ENCODE data around the gene PTPRD.

PTPRD gene

DNA sequence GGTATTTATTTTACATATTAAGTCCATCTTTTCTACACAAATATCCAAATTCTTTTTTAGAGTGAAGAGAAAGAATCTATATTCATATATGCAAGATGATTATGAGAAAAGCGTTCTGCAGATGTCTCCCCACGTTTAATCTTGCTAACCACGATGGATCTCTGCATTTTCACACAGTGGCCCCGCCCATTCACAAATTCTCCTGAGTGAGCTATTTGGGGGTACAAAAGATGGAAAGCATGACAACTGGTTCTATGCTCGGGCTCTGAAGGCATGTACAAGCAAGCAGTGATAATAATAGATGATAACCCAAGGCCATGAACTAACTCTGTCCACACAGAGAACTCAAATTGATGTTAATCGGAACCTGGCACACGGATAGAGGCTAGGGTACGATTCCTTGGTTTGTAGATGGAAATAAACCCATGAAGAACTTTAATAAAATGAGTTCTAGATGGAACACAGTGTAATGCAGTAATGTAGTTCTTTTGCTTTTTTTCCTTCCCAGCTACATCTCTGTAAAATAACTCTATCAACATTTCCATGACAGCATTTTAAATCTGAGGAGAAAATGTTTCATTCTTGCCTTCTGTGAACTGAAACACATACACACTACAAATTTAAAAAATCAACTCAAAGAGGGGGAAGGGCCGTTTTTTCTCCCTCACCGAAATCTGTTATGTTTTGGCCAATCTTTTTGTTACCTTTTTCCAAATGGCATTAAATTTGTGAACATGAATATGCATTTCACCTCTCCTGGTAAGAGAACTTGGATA is 1961.5 kb downstream of the PTPRD start:
- DNase-seq, result no peak

DNA sequence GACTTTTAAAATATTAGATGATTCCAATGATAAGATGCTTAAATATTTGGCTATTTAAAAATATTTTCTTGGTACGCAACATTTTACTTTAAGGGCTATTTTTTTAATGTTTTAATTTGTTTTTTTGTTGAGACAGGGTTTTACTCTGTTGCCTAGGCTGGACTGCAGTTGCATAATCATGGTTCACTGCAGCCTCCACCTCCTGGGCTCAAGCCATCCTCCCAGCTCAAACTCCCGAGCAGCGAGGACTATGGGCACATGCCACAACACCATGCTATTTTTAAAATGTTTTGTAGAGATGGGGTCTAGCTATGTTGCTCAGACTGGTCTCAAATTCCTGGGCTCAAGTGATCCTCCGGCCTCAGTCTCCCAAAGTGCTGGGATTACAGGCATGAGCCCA is 1963.0 kb downstream of the PTPRD start:
- no peak for DNase-seq

DNA sequence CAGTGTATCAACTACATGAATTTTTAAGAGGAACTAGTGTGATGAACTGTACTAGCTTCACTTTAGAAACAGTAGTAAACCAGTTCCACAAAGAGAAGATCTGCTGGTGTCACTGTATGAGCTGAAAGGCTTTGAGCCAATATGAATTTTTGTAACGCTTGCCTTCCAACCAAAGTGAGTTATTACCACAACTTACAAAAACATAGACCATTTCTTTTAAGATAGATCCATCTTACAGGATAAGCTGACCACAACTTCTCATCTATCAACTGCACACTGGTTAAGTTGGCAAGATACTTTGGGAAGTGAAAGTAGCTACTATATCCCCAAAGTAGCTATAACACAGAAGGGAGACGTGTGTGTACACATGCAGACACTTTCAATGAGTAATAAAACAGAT is 1963.6 kb downstream of the PTPRD start:
- DNase-seq, result no peak

DNA sequence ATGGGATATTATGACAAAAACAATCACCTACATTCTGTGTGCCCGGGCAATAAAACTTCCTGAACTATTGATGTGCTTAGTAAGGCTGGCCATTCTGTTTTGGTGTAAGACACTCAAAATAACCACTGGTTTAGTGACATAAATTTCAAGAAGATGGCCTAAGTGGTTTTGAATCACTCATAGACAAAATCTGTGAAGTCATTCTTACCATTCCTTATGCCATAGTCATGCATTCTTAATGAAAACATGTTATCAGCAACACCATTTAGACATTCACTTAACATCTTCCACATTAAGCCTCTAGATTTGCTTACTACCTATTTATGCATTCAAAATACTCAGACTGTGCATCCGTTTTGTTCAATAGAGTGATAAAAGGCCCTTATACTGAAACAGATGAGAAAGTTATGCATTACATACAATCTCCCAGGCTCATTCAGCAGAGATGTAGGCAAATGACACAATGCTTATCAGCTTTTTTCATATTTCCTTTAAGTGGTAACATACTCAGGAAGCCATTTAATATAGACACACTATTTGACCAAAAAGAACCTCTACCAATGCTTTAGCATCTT is 1964.4 kb downstream of the PTPRD start:
- no peak for DNase-seq

DNA sequence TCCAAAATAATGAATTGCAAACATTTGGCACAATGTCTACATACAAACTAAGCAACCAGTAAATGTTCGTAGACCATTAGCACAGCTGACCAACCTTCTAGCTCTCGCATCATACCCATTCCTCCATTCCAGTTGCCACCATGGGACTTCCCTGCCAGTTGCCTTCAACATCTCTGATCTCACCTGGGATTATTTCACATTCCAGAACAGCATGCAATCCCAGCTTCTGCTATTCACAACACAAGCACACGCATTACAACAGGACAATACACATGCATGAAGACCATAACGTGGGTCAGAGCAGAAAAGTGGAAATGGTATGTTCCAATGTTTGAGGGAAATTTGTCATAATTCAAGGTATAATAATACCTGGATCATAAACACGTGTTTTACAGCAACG is 1965.0 kb downstream of the PTPRD start:
- no peak for DNase-seq

DNA sequence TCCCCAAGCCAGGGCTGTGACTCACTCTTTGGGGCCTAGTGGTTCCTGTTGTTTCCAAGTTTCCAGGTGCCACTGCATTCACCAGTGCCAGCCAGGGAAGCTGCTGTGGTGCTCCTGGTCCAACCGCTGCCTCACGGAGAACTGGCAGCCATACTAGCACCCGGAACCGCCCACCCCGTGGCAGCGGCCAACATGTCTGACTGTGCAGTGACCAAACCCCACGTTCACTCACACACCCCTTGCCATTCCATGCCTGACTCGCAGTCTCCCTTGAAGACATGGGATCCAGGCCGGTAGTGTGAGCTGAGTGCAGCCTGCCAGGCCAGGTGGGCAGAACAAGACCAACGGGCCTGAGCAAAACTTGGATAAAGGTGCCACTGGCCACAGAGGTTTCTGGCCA is 1968.2 kb downstream of the PTPRD start:
- DNase-seq, result no peak

DNA sequence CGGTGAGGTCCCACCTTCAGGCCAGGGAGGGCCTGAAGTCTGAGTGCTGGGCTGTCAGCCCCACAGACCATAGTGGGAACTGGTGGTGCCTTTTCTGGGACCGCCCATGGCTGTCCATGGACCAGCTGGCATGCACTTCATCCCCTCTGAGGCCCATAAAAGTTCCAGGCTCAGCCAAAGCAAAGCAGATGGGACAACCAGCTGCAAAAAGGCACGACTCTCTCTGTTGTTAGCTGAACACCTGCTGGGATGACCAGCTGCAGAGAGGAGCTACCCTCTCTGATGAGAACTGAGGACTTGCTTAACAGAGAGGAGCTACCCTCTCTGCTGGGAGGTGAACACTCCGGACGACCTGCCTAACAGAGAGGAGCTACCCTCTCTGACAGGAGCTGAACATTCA is 1968.9 kb downstream of the PTPRD start:
- DNase-seq, result no peak

DNA sequence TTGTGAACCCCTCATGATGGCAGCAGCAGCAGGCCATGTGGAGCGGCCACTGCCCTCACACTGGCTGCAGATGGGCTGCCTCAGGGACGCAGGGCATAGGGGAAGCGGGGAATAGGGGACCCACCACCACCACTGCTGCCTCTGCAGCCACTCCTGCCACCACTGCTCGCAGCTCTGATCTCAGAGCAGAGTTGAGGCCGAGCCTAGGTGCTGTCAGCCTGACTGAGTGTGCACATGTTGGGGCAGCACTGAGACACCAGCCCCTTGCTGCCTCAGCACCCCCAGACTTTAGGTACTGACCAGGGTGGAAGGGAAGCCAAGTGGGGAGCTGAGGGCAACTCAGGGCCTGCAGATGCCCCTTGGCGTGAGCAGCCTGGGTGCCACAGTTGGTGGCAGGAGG is 1969.3 kb downstream of the PTPRD start:
- DNase-seq, result no peak

DNA sequence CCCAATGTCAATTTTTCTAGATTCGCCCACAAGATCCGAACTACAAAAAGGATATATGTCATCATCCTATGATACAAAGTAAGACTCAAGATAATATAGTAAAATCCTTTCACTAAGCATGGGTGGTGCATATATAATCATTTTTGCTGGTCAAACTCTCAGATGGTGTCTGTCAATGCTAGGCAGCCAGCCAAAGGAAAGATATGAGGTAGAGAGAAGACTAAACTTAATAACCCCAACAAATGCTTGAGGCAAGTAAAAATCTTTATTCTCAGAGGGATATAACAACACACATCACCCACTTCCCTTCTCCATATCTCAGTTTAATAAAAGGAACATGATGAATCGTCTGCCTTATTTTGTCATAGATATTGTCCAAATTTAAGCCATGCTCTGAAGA is 1972.0 kb downstream of the PTPRD start:
- no peak for DNase-seq

DNA sequence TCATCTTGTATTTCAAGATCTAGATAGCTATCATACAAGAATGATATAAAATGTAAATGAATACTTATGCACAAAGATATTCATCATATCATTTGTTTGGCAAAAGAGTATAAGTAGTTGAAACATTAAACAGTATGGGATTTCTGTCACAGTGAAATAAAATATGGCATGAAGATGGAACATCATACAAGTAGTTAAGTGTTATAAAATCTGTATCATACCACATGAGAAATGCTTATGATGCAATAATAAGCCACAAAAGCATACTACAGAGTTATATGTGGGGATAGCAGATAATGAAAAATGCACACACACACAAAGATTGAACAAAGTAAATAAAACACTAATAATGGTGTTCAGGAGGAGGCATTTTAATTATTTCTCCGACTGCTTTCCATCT is 1975.2 kb downstream of the PTPRD start:
- DNase-seq, result no peak

DNA sequence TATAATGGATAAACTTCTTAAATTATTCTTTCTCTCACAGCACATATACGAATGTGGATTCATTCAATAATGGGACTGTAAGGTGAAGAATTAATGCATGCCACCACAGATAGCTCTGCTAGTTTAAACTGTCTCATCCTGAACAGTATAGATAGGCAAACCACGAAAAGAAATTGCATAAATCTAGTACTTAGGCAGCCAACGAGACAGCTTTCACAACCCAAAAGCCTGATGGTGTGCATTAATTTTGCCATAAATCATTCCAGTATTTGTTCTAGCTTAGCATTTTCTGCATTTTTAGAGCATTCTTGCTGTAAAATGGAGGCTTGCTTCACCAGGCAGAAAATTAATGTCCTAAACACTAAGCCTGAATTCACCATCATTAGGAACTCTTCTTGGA is 1979.0 kb downstream of the PTPRD start:
- DNase-seq, result no peak

DNA sequence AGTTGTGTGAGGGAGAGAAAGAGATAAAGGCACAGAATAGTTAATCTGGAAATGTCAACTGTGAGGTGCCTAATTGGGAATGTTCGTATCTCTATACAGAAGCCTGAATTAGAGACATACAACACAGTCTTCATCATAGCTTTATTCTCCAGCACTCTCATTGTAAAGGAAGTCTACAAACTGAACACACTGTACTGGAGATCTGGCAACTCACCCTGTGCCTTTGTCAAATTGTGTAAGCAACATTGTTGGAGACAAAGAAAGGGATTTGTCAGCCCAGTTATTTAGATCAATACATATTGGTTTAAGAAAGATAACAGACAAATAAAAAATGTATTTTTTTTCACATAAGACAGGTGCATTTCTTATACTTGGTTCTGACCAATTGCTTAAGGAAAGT is 1980.3 kb downstream of the PTPRD start:
- no peak for DNase-seq

DNA sequence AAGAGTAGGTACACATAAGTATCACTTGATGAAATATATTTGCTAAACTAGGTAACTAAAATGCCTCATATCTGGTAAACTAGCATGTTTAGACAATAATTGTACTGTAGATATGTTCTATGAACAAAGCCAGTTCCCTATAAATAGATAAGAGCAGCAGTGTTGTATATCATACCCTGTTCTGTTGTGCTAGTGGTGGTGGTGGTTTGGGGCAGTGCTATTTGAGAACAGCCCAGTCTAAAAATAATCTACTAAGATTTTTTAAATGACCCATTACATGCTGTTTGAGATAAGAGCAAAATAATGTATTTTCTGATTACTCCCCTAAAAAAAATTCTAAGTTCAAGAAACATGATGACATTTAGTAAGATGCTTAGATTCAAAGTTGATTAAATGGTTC is 1984.0 kb downstream of the PTPRD start:
- no peak for DNase-seq

DNA sequence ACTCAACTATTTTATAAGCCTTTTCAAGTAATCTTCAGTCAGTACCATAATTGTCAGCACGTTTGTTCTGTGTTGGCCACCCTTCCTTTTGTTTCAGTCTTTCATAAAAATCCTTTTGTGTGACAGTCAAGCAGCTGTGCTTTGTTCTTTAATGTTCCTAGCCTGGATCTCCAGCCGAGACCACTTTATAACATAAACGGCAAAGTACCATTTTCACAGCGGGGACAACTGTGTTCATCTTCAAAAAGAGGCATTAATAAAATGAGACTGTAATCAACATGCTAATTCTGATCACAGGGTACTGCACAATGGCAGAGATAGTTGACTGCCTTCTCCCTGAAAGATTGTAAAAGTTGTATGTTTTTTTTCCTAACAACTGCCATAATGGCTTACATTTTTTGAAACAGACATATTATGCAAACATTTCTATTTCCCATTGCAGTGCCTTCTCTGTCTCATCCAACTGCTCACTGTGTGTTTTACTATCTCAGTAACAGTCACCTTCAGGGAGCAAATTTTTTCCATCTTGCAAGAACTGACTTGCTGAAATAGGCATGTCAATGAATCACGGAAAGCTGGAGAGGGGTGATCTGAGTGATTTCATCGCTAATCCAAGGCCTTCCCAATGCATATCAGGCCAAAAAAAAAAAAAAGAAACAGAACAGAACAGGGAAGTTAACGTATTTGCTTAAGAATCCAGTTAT is 1984.7 kb downstream of the PTPRD start:
- no peak for DNase-seq

DNA sequence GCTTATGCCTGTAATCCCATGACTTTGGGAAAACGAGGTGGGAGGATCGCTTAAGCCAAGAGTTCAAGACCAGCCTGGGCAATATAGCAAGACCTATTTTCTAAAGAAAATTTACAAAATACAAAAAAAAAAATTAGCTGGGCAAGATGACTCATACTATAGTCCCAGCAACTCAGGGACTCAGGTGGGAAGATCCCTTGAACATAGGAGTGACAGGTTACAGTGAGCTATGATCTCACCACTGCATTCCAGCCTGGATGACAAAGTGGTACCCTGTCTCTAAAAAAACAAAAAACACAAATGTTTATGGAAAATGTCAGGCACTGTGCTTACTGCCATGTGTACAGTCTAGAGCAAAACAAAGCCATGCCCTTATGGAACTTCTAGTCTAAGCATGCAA is 1989.9 kb downstream of the PTPRD start:
- no peak for DNase-seq

DNA sequence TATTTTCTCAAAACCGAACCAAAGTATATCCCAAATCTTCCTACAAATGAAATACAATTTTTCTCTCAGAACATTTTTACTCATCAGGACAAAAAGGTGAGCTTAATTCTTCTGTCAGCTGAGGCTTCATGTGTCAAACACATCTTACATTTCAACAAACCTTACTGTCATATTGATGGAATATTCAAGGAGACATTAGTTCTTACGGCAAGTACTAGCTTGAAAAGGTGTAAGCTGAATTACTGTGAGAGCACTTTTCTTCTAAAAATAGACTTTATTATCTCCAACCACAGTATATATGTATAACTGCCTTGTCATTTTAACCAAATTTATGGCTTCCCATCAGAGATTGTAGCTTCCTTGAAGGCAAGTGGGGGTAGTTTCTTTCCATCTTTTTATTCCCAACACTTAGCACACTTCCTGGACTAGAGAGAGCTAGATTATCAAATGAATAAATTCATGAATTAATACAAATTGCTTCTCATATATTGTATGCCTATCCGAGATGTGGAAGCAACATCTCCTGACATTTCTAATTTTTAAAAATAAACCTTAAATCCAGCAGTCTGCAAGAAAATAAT is 1990.5 kb downstream of the PTPRD start:
- DNase-seq, result no peak

DNA sequence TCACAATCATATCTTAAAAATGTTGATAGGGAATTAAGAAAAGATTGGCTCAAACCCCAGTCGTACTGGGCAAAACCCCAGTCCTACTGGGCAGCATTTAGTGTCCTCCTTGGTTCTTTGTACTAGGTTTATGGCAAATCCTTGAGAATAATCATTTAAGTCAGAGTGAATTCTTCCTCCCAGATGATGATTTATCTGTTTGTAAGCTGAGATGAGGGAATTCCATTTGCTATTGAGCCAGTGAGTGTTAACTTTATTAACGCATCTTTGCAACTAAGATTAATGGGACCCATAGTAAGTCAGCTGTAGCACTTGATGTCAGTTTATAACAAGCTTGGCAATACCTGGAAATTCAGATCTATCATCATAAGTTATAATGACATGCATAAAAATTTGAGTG is 1991.4 kb downstream of the PTPRD start:
- DNase-seq, result no peak

DNA sequence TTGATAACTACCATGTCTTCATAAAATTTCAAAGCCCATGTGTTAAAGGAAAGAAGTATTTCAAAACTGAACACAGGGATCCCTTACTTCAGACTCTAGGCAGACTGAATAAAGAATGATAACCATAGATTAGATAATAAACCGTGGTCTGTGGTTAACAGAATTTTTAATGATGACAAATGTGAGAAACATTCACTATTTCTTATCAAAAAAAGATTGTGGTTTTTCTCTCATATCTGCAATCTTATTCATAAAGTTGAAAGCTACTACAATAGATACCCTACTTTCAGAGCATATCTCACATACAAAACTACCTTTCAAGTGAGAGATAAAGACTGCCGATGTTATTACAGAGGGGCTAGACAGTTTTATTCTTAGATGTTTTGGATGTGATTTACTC is 1996.4 kb downstream of the PTPRD start:
- DNase-seq, result no peak

DNA sequence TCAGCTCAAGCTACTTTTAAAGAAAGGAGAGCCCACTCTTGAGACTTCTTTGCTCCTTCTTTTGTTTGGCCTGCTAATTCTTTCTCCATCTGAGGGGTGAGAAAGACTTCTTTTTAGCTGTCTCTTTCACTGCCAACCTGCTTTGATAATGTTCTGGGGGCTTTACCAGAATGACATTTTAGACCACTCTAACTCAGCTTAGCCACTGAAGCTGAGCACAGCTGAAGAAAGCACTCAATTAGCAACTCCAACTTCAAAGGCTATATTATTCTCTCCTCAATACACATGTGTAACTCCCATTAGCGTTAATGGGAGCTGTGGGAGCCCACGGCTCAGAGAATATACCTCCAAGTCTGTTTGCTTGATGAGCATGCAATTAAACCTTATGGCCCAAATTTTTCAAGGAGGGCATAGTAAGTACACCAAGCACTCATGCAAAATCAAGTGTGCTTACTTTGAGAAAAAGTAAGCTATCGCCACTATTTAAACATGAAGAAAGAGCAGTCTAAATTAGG is 1997.8 kb downstream of the PTPRD start:
- no peak for DNase-seq

DNA sequence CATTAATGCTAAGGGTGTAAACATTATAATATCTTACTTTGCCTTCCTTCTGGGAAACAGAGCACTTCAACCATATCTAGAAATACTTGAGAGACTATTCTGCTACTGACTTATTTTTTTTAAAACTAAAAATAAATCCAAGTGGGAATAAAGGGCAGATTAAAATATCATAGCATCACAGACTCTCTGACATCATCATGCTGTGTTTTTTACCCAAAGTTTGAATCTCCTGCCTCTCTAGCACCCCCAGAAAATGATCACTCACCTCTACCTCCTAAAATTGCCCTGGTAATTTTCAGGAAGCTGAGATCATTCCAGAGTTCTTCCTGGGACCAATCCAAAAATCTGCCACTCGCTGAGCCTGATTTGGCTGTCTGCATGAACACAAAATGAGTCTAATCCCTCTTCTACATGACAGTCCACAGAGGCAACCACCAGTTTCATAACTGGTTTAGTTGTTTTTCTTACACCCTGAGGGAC is 1999.4 kb downstream of the PTPRD start:
- DNase-seq, result no peak

DNA sequence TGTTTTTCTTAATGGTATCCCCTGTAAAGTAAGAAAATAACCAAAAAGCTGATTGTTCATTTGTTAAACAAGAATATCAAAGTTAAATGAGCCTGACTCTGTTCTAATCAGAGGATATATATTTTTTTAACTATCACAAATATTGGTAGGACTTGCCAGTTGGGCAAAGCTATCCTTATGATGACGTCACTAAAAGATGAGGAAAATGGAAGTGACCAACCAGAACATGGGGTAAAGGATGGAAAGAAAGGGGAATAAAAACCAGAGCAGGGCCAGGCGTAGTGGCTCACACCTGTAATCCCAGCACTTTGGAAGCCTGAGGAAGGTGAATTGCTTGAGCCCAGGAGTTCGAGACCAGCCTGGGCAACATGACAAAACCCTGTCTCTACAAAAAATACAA is 2001.6 kb downstream of the PTPRD start:
- no peak for DNase-seq

DNA sequence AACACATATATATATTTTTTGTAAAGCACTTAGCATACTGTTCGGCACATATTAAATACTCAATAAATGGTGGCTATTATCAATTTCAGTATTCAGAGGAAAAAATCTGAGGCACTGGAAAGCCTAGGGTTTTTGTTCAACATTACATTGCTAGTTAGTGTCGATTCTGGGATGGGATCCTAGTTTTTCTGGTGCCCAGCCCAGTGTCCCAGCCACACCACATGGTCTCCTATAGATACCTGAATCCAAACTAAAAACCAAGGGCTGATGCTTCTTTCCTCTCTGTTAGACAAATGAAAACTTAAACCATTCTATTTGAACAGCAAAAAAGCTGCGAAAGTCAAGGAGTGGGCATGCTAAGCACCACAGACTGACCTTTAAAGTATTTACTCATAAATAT is 2002.5 kb downstream of the PTPRD start:
- no peak for DNase-seq

DNA sequence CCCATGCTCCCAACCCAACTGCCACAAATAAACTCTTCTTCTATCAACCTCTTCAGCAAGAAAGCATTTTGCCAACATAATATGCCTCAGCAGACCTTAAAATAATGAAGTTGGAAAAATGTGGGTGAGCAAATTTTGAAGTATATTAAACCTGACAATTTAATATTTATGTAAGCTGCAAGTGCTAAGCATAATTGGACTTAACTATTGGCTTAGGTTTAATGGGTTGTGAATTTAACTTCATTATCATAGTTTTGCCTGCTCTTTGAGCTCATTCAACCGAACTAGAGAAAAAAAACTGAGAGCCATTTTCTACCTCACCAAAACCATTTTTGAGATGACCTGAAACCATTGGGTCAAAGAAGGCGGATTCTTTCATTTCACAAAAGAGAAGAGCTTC is 2007.7 kb downstream of the PTPRD start:
- no peak for DNase-seq

DNA sequence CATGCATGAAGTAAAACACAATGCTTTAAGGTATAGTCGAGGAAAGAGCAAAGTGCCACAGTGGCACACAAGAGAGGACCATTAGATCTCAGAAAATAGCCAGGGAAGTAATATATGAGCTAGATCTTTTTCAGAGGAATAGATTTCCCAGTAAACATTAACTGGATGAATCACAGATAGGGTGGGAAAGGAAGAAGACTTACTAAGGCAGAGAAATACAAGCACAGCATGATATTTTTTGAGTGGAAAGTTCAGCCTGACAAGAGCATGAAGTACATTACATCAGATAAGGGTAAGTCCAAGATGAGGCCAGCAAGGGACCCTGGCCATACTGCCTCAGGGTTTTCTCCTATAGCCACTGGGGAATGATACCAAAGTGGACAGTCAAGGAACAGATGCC is 2008.6 kb downstream of the PTPRD start:
- no peak for DNase-seq
